Measurements from ENCODE around the gene MICA.
"Not testable (repeated sequence)": the region's sequence is repeated elsewhere in the genome, so short reads cannot be mapped to it uniquely, and the experiment has no call there.

Gene MICA

GRCh38 chr6:31402324-31403282, 792 bp upstream of the MICA start:
- POLR2A ChIA-PET = interaction anchor here (1.0 kb wide), 1 partner anchor 68 kb away, joined by 3 read pairs; no protein-coding TSS in a partner anchor
- CTCF ChIA-PET = interaction anchor here (1.0 to 2.8 kb wide), 5 partner anchors 21 to 196 kb away, joined by 3 to 15 read pairs (median 4); no protein-coding TSS in a partner anchor
- DNase-seq (ENCODE audit: extremely low spot score) = peak; percentile 23
- TF ChIP-seq CTCF (IDR thresholded peaks at IDR 0.05; ENCODE audit: control extremely low read depth, extremely low read depth, low read depth, missing control alignments) = no peak

GRCh38 chr6:31404061-31404364, 618 bp downstream of the MICA start:
- POLR2A ChIA-PET = interaction anchor here (0.5 to 1.0 kb wide), 2 partner anchors 66 to 329 kb away, joined by 3 to 4 read pairs; no protein-coding TSS in a partner anchor
- CTCF ChIA-PET = interaction anchor here (1.2 to 2.8 kb wide), 2 partner anchors 20 to 38 kb away, joined by 4 to 15 read pairs; no protein-coding TSS in a partner anchor
- DNase-seq (ENCODE audit: extremely low spot score) = not testable (repeated sequence)

- no peak for TF ChIP-seq CTCF (IDR thresholded peaks at IDR 0.05; ENCODE audit: control extremely low read depth, extremely low read depth, low read depth, missing control alignments)
- DNase-seq (ENCODE audit: extremely low spot score) = no peak
- CTCF ChIA-PET = interaction anchor here (1.1 to 2.6 kb wide), 4 partner anchors 9 to 36 kb away, joined by 3 to 9 read pairs (median 4); no protein-coding TSS in a partner anchor
- POLR2A ChIA-PET = no interaction called here
Measured at GRCh38 chr6:31405996-31406395, 2.6 kb downstream of the MICA start.

DNA sequence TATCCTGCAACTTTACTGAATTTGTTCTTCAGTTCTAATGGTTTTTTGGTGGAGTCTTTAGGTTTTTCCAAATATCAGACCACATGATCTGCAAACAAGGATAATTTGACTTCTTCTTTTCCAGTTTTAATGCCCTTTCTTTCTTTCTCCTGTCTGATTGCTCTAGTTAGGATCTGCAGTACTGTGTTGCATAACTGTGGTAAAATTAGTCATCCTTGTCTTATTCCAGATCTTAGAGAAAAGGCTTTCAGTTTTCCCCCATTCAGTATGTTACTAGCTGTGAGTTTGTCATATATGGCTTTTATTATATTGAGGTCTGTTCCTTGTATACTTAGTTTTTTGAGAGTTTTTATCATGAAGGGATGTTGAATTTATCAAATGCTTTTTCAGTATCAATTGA, 4.3 kb downstream of the MICA start:
- CTCF ChIA-PET = interaction anchor here (2.6 kb wide), 1 partner anchor 13 kb away, joined by 9 read pairs; no protein-coding TSS in a partner anchor
- no peak for DNase-seq (ENCODE audit: extremely low spot score)
- POLR2A ChIA-PET = no interaction called here
- TF ChIP-seq CTCF (IDR thresholded peaks at IDR 0.05; ENCODE audit: control extremely low read depth, extremely low read depth, low read depth, missing control alignments) = no peak

GRCh38 chr6:31412506-31412905, 9.1 kb downstream of the MICA start:
- CTCF ChIA-PET = interaction anchor here (1.0 kb wide), 1 partner anchor 29 kb away, joined by 3 read pairs; no protein-coding TSS in a partner anchor
- no peak for DNase-seq (ENCODE audit: extremely low spot score)
- POLR2A ChIA-PET = no interaction called here
- no peak for TF ChIP-seq CTCF (IDR thresholded peaks at IDR 0.05; ENCODE audit: control extremely low read depth, extremely low read depth, low read depth, missing control alignments)

DNA sequence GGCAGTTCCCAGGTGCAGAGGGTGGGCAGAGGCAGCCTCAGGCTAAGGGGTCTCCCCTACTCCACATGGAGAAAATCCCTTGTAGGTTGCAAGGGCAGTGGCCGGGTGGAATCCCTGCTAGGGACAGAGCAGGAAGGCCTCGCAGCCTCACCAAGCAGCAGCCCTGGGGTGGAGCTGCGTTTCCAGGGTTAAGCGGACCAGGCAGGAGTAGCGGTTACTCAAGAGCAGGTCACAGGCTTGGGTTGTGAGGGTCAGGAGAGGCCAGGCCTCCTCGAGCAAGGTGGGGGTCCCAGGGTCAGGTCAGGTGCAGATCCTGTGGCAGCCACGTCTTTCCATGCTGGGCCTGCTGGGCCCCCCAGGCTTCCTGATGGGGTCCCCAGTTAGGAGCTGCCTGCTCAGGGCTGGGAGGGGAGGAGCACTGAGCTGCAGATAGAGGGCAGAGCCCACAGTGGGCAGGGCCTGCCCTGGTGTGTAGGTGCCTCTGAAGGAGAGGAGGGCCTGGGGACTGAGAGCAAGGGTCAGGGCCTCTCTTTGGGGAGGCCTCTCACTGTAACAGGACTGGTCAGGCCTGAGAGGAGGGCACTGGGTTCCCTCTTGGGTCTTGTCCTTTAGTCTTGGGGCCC, 10.9 kb downstream of the MICA start:
- CTCF ChIA-PET = interaction anchor here (1.8 to 2.5 kb wide), 2 partner anchors 17 to 28 kb away, joined by 3 to 10 read pairs; no protein-coding TSS in a partner anchor
- DNase-seq (ENCODE audit: extremely low spot score); POLR2A ChIA-PET: not testable (repeated sequence)

DNA sequence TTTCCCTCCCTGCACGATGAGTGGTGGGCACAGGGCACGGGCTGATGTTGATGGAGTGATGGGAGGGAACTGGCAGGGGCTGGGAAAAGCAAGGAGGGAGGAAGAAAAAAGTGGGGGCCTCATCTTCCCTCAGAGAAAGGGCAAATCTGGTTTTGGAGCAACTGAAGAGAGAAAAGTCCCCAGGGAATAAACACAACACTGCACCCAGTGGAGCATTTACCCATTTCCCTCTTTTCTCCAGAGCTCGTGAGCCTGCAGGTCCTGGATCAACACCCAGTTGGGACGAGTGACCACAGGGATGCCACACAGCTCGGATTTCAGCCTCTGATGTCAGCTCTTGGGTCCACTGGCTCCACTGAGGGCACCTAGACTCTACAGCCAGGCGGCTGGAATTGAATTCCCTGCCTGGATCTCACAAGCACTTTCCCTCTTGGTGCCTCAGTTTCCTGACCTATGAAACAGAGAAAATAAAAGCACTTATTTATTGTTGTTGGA, 11.4 kb downstream of the MICA start:
- TF ChIP-seq CTCF (IDR thresholded peaks at IDR 0.05; ENCODE audit: control extremely low read depth, extremely low read depth, low read depth, missing control alignments) = no peak
- ChIA-PET CTCF (interaction anchor here (1.8 to 2.5 kb wide), 3 partner anchors 16 to 27 kb away, joined by 3 to 10 read pairs (median 5); no protein-coding TSS in a partner anchor), POLR2A (interaction anchor here (0.8 kb wide), 1 partner anchor 48 kb away, joined by 3 read pairs; no protein-coding TSS in a partner anchor)
- no peak for DNase-seq (ENCODE audit: extremely low spot score)
